ENCODE measurements around the gene PHOSPHO1. TPM values are rescaled to one million over a fixed set of nuclear protein-coding genes. Genes with fewer than 3 reads are reported as not detected.

The PHOSPHO1 gene
- total RNA-seq, 2 experiments from 2014 or later, result not detected

DNA sequence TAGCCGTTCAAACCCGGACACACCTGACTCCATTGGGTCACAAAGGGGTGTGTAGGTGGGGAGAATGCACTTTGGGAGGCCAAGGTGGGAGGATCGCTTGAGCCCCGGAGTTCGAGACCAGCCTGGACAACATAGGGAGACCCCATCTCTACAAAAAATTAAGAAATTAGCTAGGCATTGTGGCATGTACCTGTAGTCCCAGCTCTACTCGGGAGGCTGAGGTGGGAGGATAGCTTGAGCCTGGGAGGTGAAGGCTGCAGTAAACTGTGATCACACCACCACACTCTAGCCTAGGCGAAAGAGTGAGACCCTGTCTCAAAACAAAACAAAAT is 942 bp upstream of the PHOSPHO1 start:
- no peak overlapping the region for H2AFZ ChIP-seq (ENCODE audit: low read length)
- no peaks in the 10 kb centered on the region for H3K9me3 ChIP-seq (ENCODE audit: low read length)
- H3K36me3 ChIP-seq (ENCODE audit: insufficient read depth, low read length), result no peaks in the 10 kb centered on the region
- H3K9me2 ChIP-seq (ENCODE audit: insufficient read depth, low read length), result no peaks in the 10 kb centered on the region
- H3K27ac ChIP-seq (ENCODE audit: low read depth, low read length, poor library complexity, severe bottlenecking), result no peak overlapping the region
- H3K4me2 ChIP-seq (ENCODE audit: low read length), result peak overlapping the region; percentile 88
- peak overlapping the region; percentile 67 for H3K4me3 ChIP-seq (ENCODE audit: low read depth, low read length, poor library complexity, severe bottlenecking)
- no peak for DNase-seq (ENCODE audit: low spot score)
- H3K79me2 ChIP-seq (ENCODE audit: insufficient read depth, low read depth, low read length), result no peaks in the 10 kb centered on the region
- H4K20me1 ChIP-seq (ENCODE audit: insufficient read depth, low read length), result no peaks in the 10 kb centered on the region
- BruUV-seq (replicated peaks), result no TSS peak
- TF ChIP-seq, protein P1, sequence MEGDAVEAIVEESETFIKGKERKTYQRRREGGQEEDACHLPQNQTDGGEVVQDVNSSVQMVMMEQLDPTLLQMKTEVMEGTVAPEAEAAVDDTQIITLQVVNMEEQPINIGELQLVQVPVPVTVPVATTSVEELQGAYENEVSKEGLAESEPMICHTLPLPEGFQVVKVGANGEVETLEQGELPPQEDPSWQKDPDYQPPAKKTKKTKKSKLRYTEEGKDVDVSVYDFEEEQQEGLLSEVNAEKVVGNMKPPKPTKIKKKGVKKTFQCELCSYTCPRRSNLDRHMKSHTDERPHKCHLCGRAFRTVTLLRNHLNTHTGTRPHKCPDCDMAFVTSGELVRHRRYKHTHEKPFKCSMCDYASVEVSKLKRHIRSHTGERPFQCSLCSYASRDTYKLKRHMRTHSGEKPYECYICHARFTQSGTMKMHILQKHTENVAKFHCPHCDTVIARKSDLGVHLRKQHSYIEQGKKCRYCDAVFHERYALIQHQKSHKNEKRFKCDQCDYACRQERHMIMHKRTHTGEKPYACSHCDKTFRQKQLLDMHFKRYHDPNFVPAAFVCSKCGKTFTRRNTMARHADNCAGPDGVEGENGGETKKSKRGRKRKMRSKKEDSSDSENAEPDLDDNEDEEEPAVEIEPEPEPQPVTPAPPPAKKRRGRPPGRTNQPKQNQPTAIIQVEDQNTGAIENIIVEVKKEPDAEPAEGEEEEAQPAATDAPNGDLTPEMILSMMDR (conservative IDR thresholded peaks at IDR 0.05; ENCODE audit: low read length), result no peak
- no peak for TF ChIP-seq EZH2phosphoT487 (IDR thresholded peaks at IDR 0.05; ENCODE audit: borderline replicate concordance, low read depth, low read length)
- H3K4me1 ChIP-seq (ENCODE audit: insufficient read depth, low read length, poor library complexity, severe bottlenecking), result peaks cover 9% of the 10 kb centered on the region
- intact Hi-C loops (cut with micrococcal nuclease; ENCODE audit: unreplicated experiment), result loop anchor here (5.0 kb wide), 1 partner anchor 161 kb away; no protein-coding TSS in a partner anchor
- CTCF ChIA-PET (ENCODE audit: unreplicated experiment), result interaction anchor here (0.9 kb wide), 1 partner anchor 49 kb away, joined by 3 read pairs; no protein-coding TSS in a partner anchor
- POLR2A ChIA-PET, result no interaction called here

- CTCF ChIA-PET (ENCODE audit: unreplicated experiment), result interaction anchor here (0.6 kb wide), 1 partner anchor 38 kb away, joined by 4 read pairs; no protein-coding TSS in a partner anchor
- TF ChIP-seq, protein P1 (conservative IDR thresholded peaks at IDR 0.05; ENCODE audit: low read length), result no peak
- no peak for TF ChIP-seq EZH2phosphoT487 (IDR thresholded peaks at IDR 0.05; ENCODE audit: borderline replicate concordance, low read depth, low read length)
- intact Hi-C loops (cut with micrococcal nuclease; ENCODE audit: unreplicated experiment), result loop anchor here (5.0 kb wide), 1 partner anchor 162 kb away; no protein-coding TSS in a partner anchor
- Histone ChIP-seq H3K4me1 (ENCODE audit: insufficient read depth, low read length, poor library complexity, severe bottlenecking) (peaks cover 9% of the 10 kb centered on the region), H4K20me1 (ENCODE audit: insufficient read depth, low read length) (no peaks in the 10 kb centered on the region), H3K9me2 (ENCODE audit: insufficient read depth, low read length) (no peaks in the 10 kb centered on the region), H3K79me2 (ENCODE audit: insufficient read depth, low read depth, low read length) (no peaks in the 10 kb centered on the region), H3K36me3 (ENCODE audit: insufficient read depth, low read length) (no peaks in the 10 kb centered on the region), H3K27ac (ENCODE audit: low read depth, low read length, poor library complexity, severe bottlenecking) (no peak overlapping the region), H3K9me3 (ENCODE audit: low read length) (no peaks in the 10 kb centered on the region), H3K4me3 (ENCODE audit: low read depth, low read length, poor library complexity, severe bottlenecking) (peak overlapping the region; percentile 67), H3K4me2 (ENCODE audit: low read length) (peak overlapping the region; percentile 88), H2AFZ (ENCODE audit: low read length) (no peak overlapping the region)
- BruUV-seq (replicated peaks), result no TSS peak
- no peak for DNase-seq (ENCODE audit: low spot score)
- POLR2A ChIA-PET, result no interaction called here
These were observed 584 bp downstream of the PHOSPHO1 start for GRCh38 chr17:49229805-49230600.
